WTC11 (cell line): ENCODE measurements around the gene STX5.

Experiments used
- AFF4 ChIP-seq: sonication (generic); formaldehyde crosslinking; IDR thresholded peaks from 2 replicates; pipeline ENCODE4 v1.8.1; 2023; ENCODE audit warnings: mild to moderate bottlenecking, missing genetic modification reagents, borderline replicate concordance
- CBFB ChIP-seq: sonication (generic); formaldehyde crosslinking; IDR thresholded peaks from 2 replicates; pipeline ENCODE4 v1.8.1; 2022; ENCODE audit warnings: mild to moderate bottlenecking, low read depth, missing genetic modification reagents
- CTCF ChIP-seq: fragments of 200-600 bp; IDR thresholded peaks from 2 replicates; pipeline ENCODE4 v1.8.0; 2022; ENCODE audit warnings: antibody characterized with exemption
- ETV6 ChIP-seq: sonication (generic); formaldehyde crosslinking; IDR thresholded peaks from 2 replicates; pipeline ENCODE4 v1.8.1; 2022; ENCODE audit warnings: mild to moderate bottlenecking, missing genetic modification reagents
- ZNF263 ChIP-seq: sonication (generic); formaldehyde crosslinking; IDR thresholded peaks from 2 replicates; pipeline ENCODE4 v1.8.1; 2022; ENCODE audit warnings: low read depth, mild to moderate bottlenecking, moderate library complexity, missing genetic modification reagents
- ZNF512 ChIP-seq: sonication (generic); formaldehyde crosslinking; IDR thresholded peaks from 2 replicates; pipeline ENCODE4 v1.8.1; 2022; ENCODE audit warnings: missing genetic modification reagents, borderline replicate concordance

- TF ChIP-seq CBFB (CRISPR knock-in tag) (no peak), CTCF (no peak), ETV6 (no peak), ZNF512 (CRISPR knock-in tag) (no peak), ZNF263 (CRISPR knock-in tag) (no peak), AFF4 (CRISPR knock-in tag) (no peak)
Measured at GRCh38 chr11:62847767-62848314, 16.0 kb upstream of the STX5 start.
